GM19372 (cell line): ENCODE results near the gene CMIP.

Source experiments
- ATAC-seq: cut with Tn5 transposase; IDR thresholded peaks from one replicate; pipeline ENCODE4 v1.9.1; 2021; ENCODE audit warnings: mild to moderate bottlenecking, low read depth, moderate library complexity; ENCODE audit not compliant: unreplicated experiment

CMIP gene

GRCh38 chr16:81458827-81459598 is 14.4 kb downstream of the CMIP start:
- no peak for ATAC-seq

GRCh38 chr16:81460075-81460474 is 15.5 kb downstream of the CMIP start:
- ATAC-seq: no peak

GRCh38 chr16:81461243-81461642 is 16.6 kb downstream of the CMIP start:
- ATAC-seq: no peak

GRCh38 chr16:81461766-81462165 is 17.2 kb downstream of the CMIP start:
- ATAC-seq: no peak

GRCh38 chr16:81462683-81463082 is 18.1 kb downstream of the CMIP start:
- ATAC-seq: no peak

- ATAC-seq: no peak
These were observed 18.8 kb downstream of the CMIP start for GRCh38 chr16:81463296-81463890.

- ATAC-seq: no peak
These were observed 19.7 kb downstream of the CMIP start for GRCh38 chr16:81464279-81464678.

- no peak for ATAC-seq
These were observed 20.9 kb downstream of the CMIP start for GRCh38 chr16:81465375-81465943.

GRCh38 chr16:81466356-81466980 is 21.9 kb downstream of the CMIP start:
- no peak for ATAC-seq

GRCh38 chr16:81467072-81467471 is 22.5 kb downstream of the CMIP start:
- no peak for ATAC-seq

GRCh38 chr16:81467815-81468214 is 23.2 kb downstream of the CMIP start:
- ATAC-seq: no peak

GRCh38 chr16:81468269-81468902 is 23.8 kb downstream of the CMIP start:
- ATAC-seq: no peak

GRCh38 chr16:81469183-81469677 is 24.6 kb downstream of the CMIP start:
- ATAC-seq: no peak

GRCh38 chr16:81469710-81470535 is 25.3 kb downstream of the CMIP start:
- peak; percentile 79 for ATAC-seq

- no peak for ATAC-seq
These were observed 26.4 kb downstream of the CMIP start for GRCh38 chr16:81470796-81471636.

- no peak for ATAC-seq
These were observed 27.3 kb downstream of the CMIP start for GRCh38 chr16:81471882-81472281.

- ATAC-seq: no peak
These were observed 27.8 kb downstream of the CMIP start for GRCh38 chr16:81472391-81472790.

- ATAC-seq: no peak
These were observed 28.5 kb downstream of the CMIP start for GRCh38 chr16:81473066-81473488.

GRCh38 chr16:81473558-81473957 is 28.9 kb downstream of the CMIP start:
- ATAC-seq: no peak
